Liver (tissue), 9 donors: ENCODE measurements around the gene TLE5. TPM values are rescaled to one million over a fixed set of nuclear protein-coding genes. Genes with fewer than 3 reads are reported as not detected.

Source experiments
- DNase-seq: peaks from one replicate; pipeline ENCODE4 v3.0.0-alpha.2; 2017; ENCODE audit warnings: low spot score
- H3K27ac ChIP-seq, 2 donors: one replicate each; pipeline ENCODE4 v1.7.0; 2013; ENCODE audit warnings: inconsistent platforms in 2 of 2, low read length in 2 of 2, control low read depth in 1 of 2, low read depth in 1 of 2, mild to moderate bottlenecking in 1 of 2
- H3K27me3 ChIP-seq, 4 donors: one replicate each; pipeline versions ENCODE4 v1.6.1 to v1.7.0; 2013; ENCODE audit warnings: low read length in 3 of 4, inconsistent platforms in 1 of 4, mild to moderate bottlenecking in 1 of 4, moderate library complexity in 1 of 4; ENCODE audit not compliant: control insufficient read depth in 4 of 4, insufficient read depth in 4 of 4
- H3K36me3 ChIP-seq, 4 donors: one replicate each; pipeline versions ENCODE4 v1.6.1 to v1.7.0; 2013; ENCODE audit warnings: low read length in 3 of 4, mild to moderate bottlenecking in 3 of 4, low read depth in 1 of 4, moderate library complexity in 1 of 4; ENCODE audit not compliant: control insufficient read depth in 4 of 4, insufficient read depth in 3 of 4
- H3K4me1 ChIP-seq, 4 donors: one replicate each; pipeline versions ENCODE4 v1.6.1 to v1.7.0; 2013; ENCODE audit warnings: low read length in 3 of 4, mild to moderate bottlenecking in 3 of 4, moderate library complexity in 1 of 4; ENCODE audit not compliant: control insufficient read depth in 4 of 4, insufficient read depth in 4 of 4
- H3K4me3 ChIP-seq, 3 donors: one replicate each; pipeline versions ENCODE4 v1.6.1 to v1.7.0; 2013; ENCODE audit warnings: low read length in 3 of 3, control low read depth in 1 of 3, low read depth in 1 of 3, mild to moderate bottlenecking in 1 of 3
- H3K9ac ChIP-seq, 2 donors: one replicate each; pipeline ENCODE4 v1.7.0; 2013; ENCODE audit warnings: low read length in 2 of 2, mild to moderate bottlenecking in 2 of 2, moderate library complexity in 2 of 2, control low read depth in 1 of 2, low read depth in 1 of 2
- H3K9me3 ChIP-seq, 4 donors: one replicate each; pipeline versions ENCODE4 v1.6.1 to v1.7.0; 2013; ENCODE audit warnings: low read length in 3 of 4; ENCODE audit not compliant: control insufficient read depth in 4 of 4
- ATF3 ChIP-seq: IDR thresholded peaks from 2 replicates; pipeline ENCODE4 v1.6.1; 2016; ENCODE audit warnings: antibody characterized with exemption
- CTCF ChIP-seq: fragments of 150-350 bp; IDR thresholded peaks from 2 replicates; pipeline ENCODE4 v1.5.1; 2017; ENCODE audit warnings: improper control_type of control experiment, low read depth, low read length; ENCODE audit not compliant: missing input control
- FOXA1 ChIP-seq: IDR thresholded peaks from 2 replicates; pipeline ENCODE4 v1.6.1; 2016; ENCODE audit warnings: antibody characterized with exemption
- FOXA2 ChIP-seq: IDR thresholded peaks from 2 replicates; pipeline ENCODE4 v1.6.1; 2016; ENCODE audit warnings: antibody characterized with exemption
- GABPA ChIP-seq, 2 donors: IDR thresholded peaks in 1 of 2; conservative IDR thresholded peaks in 1 of 2; 2 replicates each; pipeline ENCODE4 v1.6.1; 2016; ENCODE audit warnings: antibody characterized with exemption in 2 of 2, mild to moderate bottlenecking in 1 of 2, moderate library complexity in 1 of 2
- JUND ChIP-seq, 2 donors: IDR thresholded peaks; 2 replicates each; pipeline ENCODE4 v1.6.1; 2016; ENCODE audit warnings: antibody characterized with exemption in 2 of 2
- MAX ChIP-seq: IDR thresholded peaks from 2 replicates; pipeline ENCODE4 v1.6.1; 2016; ENCODE audit warnings: antibody characterized with exemption
- NR2F2 ChIP-seq: IDR thresholded peaks from 2 replicates; pipeline ENCODE4 v1.6.1; 2016; ENCODE audit warnings: antibody characterized with exemption
- RAD21 ChIP-seq, 2 donors: IDR thresholded peaks; 2 replicates each; pipeline ENCODE4 v1.6.1; 2016; ENCODE audit warnings: antibody characterized with exemption in 2 of 2, mild to moderate bottlenecking in 2 of 2
- REST ChIP-seq: IDR thresholded peaks from 2 replicates; pipeline ENCODE4 v1.6.1; 2016; ENCODE audit warnings: antibody characterized with exemption, mild to moderate bottlenecking
- RXRA ChIP-seq, 2 donors: IDR thresholded peaks; 2 replicates each; pipeline ENCODE4 v1.6.1; 2017 to 2018; ENCODE audit warnings: antibody characterized with exemption in 2 of 2, mild to moderate bottlenecking in 1 of 2
- SP1 ChIP-seq: IDR thresholded peaks from 2 replicates; pipeline ENCODE4 v1.6.1; 2018; ENCODE audit warnings: antibody characterized with exemption, mild to moderate bottlenecking
- TAF1 ChIP-seq: conservative IDR thresholded peaks from 2 replicates; pipeline ENCODE4 v1.6.1; 2016; ENCODE audit warnings: antibody characterized with exemption, mild to moderate bottlenecking
- YY1 ChIP-seq: IDR thresholded peaks from 2 replicates; pipeline ENCODE4 v1.6.1; 2016; ENCODE audit warnings: antibody characterized with exemption, mild to moderate bottlenecking
- ZBTB33 ChIP-seq: IDR thresholded peaks from 2 replicates; pipeline ENCODE4 v1.6.1; 2016; ENCODE audit warnings: antibody characterized with exemption
- WGBS: extraction: QIAGEN DNeasy Blood & Tissue Kit; methylation state at CpG from one replicate; pipeline ENCODE4 v1.1.7; 2013; 5-methylcytosine and 5-hydroxymethylcytosine counted together
- polyA plus RNA-seq, 2 donors: library from polyadenylated mRNA; stranded (reverse) in 1 of 2; unstranded in 1 of 2; fragments of 200-250 nt in 1 of 2; fragments of >200 nt in 1 of 2; fragmentation: Nextera tagmentation in 1 of 2; extraction: Ambion mirVana in 1 of 2; gene quantifications; one replicate each; pipeline versions ENCODE4 v1.2.1 to v1.2.3, GENCODE V29; 2013 to 2015
- total RNA-seq, 2 donors: library from RNA; depleted of rRNA; stranded (reverse); fragments of >200 nt; gene quantifications; one replicate each; pipeline ENCODE4 v1.2.3, GENCODE V29; 2014
- donor health status: healthy.
- donor health status: healthy.
- donor health status: healthy.
- donor health status: healthy.
- donor health status: healthy.

The TLE5 gene
- total and polyA plus RNA-seq, 4 donors: 47.2 to 166 (median 54.9) TPM

- 88% methylated on average over 20 of the region's 20 CpGs for WGBS
- no peak for TF ChIP-seq MAX
- no peak for TF ChIP-seq GABPA (IDR thresholded peaks at IDR 0.05 in 1 of 2, conservative IDR thresholded peaks at IDR 0.05 in 1 of 2)
- TF ChIP-seq JUND (IDR thresholded peaks at IDR 0.05): no peak
- TF ChIP-seq SP1: no peak
- TF ChIP-seq FOXA1: no peak
- no peak for TF ChIP-seq CTCF
- TF ChIP-seq FOXA2: no peak
- no peak for TF ChIP-seq TAF1
- no peak for TF ChIP-seq RXRA (IDR thresholded peaks at IDR 0.05)
- Histone ChIP-seq H3K9me3 (no peaks in the 10 kb centered on the region), H3K27ac (no peak overlapping the region), H3K27me3 (no peaks in the 10 kb centered on the region), H3K36me3 (peaks cover 7 to 33% (median 15%) of the 10 kb centered on the region in 4 donors), H3K4me3 (no peak overlapping the region), H3K4me1 (peaks cover 9 to 27% (median 22%) of the 10 kb centered on the region in 4 donors), H3K9ac (no peak overlapping the region)
- DNase-seq: no peak
These were observed 7.1 kb downstream of the TLE5 start for GRCh38 chr19:3054972-3055740.

GRCh38 chr19:3054265-3054971 is 7.9 kb downstream of the TLE5 start:
- H3K4me3 ChIP-seq: no peak overlapping the region

More at GRCh38 chr19:3054265-3054971, 7.9 kb downstream of the TLE5 start:
- WGBS: 77% methylated on average over 4 of the region's 4 CpGs
- DNase-seq: no peak
- TF ChIP-seq YY1: no peak
- no peak for TF ChIP-seq NR2F2
- no peak for TF ChIP-seq REST
- no peak for TF ChIP-seq FOXA2
- no peak for TF ChIP-seq GABPA (IDR thresholded peaks at IDR 0.05 in 1 of 2, conservative IDR thresholded peaks at IDR 0.05 in 1 of 2)
- no peak for TF ChIP-seq FOXA1
- no peak for TF ChIP-seq ZBTB33
- no peak for TF ChIP-seq TAF1
- TF ChIP-seq JUND (IDR thresholded peaks at IDR 0.05): no peak
- no peak for TF ChIP-seq ATF3
- TF ChIP-seq RAD21 (IDR thresholded peaks at IDR 0.05): no peak
- TF ChIP-seq SP1: no peak
- Histone ChIP-seq H3K9ac (no peak overlapping the region), H3K27me3 (no peaks in the 10 kb centered on the region), H3K4me1 (peaks cover 9 to 27% (median 20%) of the 10 kb centered on the region in 4 donors), H3K27ac (no peak overlapping the region), H3K9me3 (no peaks in the 10 kb centered on the region), H3K36me3 (peaks cover 3 to 27% (median 14%) of the 10 kb centered on the region in 4 donors)
